Measurements from ENCODE around the gene GNAO1.

DNA sequence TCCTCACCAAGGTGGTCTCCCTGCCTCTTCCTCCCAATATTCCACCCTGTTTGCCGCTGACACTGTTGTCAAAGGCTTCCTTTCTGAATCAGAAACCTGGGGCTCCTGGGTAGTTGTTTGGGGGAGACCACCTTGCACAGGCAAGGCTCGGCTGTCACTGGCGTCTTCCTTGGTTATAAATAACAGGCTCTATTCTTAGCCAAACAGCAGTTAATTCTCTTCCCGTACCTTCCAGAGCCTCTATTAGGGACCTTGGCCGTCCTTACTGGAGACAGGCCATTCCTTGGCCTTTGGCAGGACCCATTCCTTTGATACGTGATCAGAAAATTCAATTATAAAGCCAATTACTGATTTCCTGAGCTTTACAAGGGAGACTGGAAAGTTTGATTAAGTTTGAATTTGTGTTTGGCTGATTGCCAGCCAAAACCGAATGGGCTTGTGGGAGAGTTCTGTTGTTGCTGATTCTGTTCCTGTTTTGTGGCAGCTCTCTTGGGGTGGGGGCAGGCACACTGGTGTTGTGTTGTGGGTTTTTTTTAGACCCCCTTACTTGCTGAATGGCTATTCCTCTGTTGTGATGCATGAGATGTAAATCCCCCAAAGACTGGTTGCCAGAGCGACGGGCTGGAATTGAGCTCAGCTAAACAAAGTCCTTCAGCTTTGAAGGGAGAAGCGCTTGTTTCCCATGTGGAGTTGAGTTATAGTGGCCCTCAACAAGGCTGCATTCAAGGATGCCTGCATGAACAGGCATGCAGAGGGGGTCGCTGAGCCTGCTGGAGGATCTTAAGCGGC, 104.6 kb downstream of the GNAO1 start:
- TF ChIP-seq ZNF530 (CRISPR knock-in tag; IDR thresholded peaks at IDR 0.05; ENCODE audit: low read depth) (no peak), IRF1 (CRISPR knock-in tag; IDR thresholded peaks at IDR 0.05; ENCODE audit: low read depth) (no peak), BCL3 (CRISPR knock-in tag; IDR thresholded peaks at IDR 0.05) (no peak), SMAD1 (CRISPR knock-in tag; IDR thresholded peaks at IDR 0.05; ENCODE audit: borderline replicate concordance, low read depth) (no peak), BHLHE40 (IDR thresholded peaks at IDR 0.05; ENCODE audit: low read length) (no peak), REPIN1 (CRISPR knock-in tag; IDR thresholded peaks at IDR 0.05; ENCODE audit: borderline replicate concordance, low read depth) (no peak), BRCA1 (CRISPR knock-in tag; IDR thresholded peaks at IDR 0.05) (no peak)

All from HepG2 (cell line).